Right cardiac atrium (tissue), 5 donors: ENCODE measurements around the gene RGS14. TPM values are rescaled to one million over a fixed set of nuclear protein-coding genes. Genes with fewer than 3 reads are reported as not detected.

Experiments used
- ATAC-seq, 2 donors: fragments of 200-7000 bp; cut with Tn5 transposase; one replicate each; pipeline versions ENCODE4 v1.8.0 to v1.9.1; 2020; ENCODE audit warnings: moderate library complexity in 2 of 2, mild to moderate bottlenecking in 1 of 2
- DNase-seq, 3 donors: peaks; one replicate each; pipeline ENCODE4 v3.0.0-alpha.2; 2020
- H3K27ac ChIP-seq: one replicate; pipeline ENCODE4 v1.5.1; 2013; ENCODE audit warnings: mild to moderate bottlenecking, low read length, control low read depth, moderate library complexity
- H3K27me3 ChIP-seq: one replicate; pipeline ENCODE4 v1.6.1; 2013; ENCODE audit not compliant: control insufficient read depth, insufficient read depth
- H3K4me1 ChIP-seq: one replicate; pipeline ENCODE4 v1.6.1; 2013; ENCODE audit warnings: low read length; ENCODE audit not compliant: control insufficient read depth, insufficient read depth
- H3K4me3 ChIP-seq: one replicate; pipeline ENCODE4 v1.5.1; 2013; ENCODE audit warnings: low read length, control low read depth
- H3K9me3 ChIP-seq: one replicate; pipeline ENCODE4 v1.6.1; 2013; ENCODE audit warnings: low read length; ENCODE audit not compliant: control insufficient read depth
- WGBS: extraction: QIAGEN DNeasy Blood & Tissue Kit; methylation state at CpG from one replicate; pipeline ENCODE4 v1.1.7; 2013; 5-methylcytosine and 5-hydroxymethylcytosine counted together
- intact Hi-C, 4 donors: fragments of 100-400 bp; cut with DNase I; formaldehyde crosslinking; loops; one replicate each; pipeline versions ENCODE4 v1.11.0 to v1.14.0; 2022 to 2023
- polyA plus RNA-seq: library from polyadenylated mRNA; stranded (reverse); fragments of 200-250 nt; gene quantifications from one replicate; pipeline ENCODE4 v1.2.3, GENCODE V29; 2013
- total RNA-seq, 4 donors: library from RNA; stranded (reverse); fragmentation: NEBNext Ultra II Directional; extraction: Animal tissue kit (Norgen Biotek cat#: 25700); gene quantifications; one replicate each; pipeline ENCODE4 v1.2.1, GENCODE V29; 2021
- donor health status: healthy with polysubstance abuse.
- donor health status: DM: no; HTN: yes; CAD: no.
- donor health status: DM: no; HTN: no; CAD: no.
- donor health status: DM: no; HTN: yes; CAD: no; lungs with severe emphysema.
- donor health status: DM: yes; HTN: yes; CAD: no.

Gene RGS14
- total and polyA plus RNA-seq, 5 donors: 3.8 to 5.1 (median 4.2) TPM

DNA sequence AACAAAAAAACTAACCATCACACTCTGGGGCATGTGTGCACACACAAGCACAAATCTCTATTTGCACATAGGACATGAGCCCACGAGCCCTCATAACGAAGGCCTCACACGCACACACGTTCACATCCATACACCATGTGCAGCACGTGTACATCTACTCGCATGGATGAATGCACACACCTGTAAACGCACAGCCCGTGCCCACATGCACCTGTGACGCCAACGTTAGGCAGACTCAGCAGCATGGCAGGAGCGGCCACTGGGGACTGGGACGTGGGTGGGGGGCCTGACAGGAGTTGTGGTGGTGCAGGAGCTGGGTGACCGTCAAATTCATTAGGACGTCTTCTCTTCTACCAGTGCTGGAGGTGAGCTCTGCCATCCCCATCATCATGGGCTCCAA, 29.7 kb downstream of the RGS14 start:
- Histone ChIP-seq H3K27ac (no peak overlapping the region), H3K27me3 (no peaks in the 10 kb centered on the region), H3K4me1 (no peaks in the 10 kb centered on the region), H3K4me3 (no peak overlapping the region), H3K9me3 (no peaks in the 10 kb centered on the region)
- no peak for DNase-seq
- WGBS: 86% methylated on average over 14 of the region's 14 CpGs
- ATAC-seq: no peak
- intact Hi-C loops: loop anchor here in 1 of 4 donors (5.0 kb wide), 1 partner anchor 115 kb away; no protein-coding TSS in a partner anchor

GRCh38 chr5:177388521-177389052, 30.9 kb downstream of the RGS14 start:
- intact Hi-C loops: loop anchor here in 1 of 4 donors (5.0 kb wide), 1 partner anchor 114 kb away; no protein-coding TSS in a partner anchor
- Histone ChIP-seq H3K4me1 (no peaks in the 10 kb centered on the region), H3K27me3 (no peaks in the 10 kb centered on the region), H3K27ac (no peak overlapping the region), H3K9me3 (no peaks in the 10 kb centered on the region), H3K4me3 (no peak overlapping the region)
- 90% methylated on average over 10 of the region's 10 CpGs for WGBS
- ATAC-seq (no peak), DNase-seq (no peak)

DNA sequence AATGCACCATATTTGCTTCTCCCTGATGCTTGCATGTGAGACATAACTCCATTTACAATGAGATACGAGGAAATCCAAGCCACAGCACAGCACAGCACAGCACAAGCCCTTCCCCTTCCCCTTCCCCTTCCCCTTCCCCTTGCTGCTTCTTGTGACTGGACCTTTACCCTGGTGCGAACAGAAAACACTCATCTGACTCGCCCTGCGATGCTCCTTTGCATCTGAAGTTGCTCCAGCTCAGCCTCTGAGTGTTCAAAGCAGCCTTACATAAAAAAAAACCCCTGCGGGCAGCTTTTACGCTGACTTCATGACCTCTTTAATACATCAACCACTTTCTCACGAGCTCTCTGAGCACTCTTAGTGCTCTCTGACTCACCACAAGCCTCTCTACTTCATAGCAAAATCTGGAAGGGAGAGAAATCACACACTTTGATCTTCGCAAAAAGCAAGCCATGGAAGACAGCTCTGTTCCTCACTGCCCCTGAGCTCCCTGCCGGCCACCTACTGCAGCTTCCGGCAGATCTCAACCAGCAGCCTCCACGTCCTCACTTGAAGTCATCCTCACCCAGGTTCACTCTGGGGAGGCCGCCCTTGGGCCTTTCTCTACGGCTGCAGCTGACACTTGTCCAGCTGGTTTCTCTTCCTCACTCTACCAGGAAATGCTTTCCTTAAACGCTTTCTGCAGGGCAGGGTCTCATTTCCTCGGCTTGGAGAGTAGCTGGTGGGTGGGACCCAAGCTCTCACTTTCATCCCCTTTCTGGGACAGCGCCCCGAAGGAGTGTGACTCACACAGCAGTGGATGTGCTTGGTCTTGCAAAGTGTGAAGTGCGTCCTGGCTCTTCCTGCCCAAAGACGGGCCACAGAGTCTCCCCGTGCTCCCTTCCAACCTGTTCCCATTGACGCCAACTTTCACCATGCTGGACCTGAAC, 31.8 kb downstream of the RGS14 start:
- WGBS: 28% methylated on average over 21 of the region's 21 CpGs
- peak in 2 of 3 donors; percentile 40 to 64 for DNase-seq
- no peak overlapping the region for H3K4me3 ChIP-seq
- H3K9me3 ChIP-seq: no peaks in the 10 kb centered on the region
- no peak overlapping the region for H3K27ac ChIP-seq
- intact Hi-C loops: loop anchor here (1.0 to 5.0 kb wide), 4 partner anchors 63 to 113 kb away; no protein-coding TSS in a partner anchor
- ATAC-seq: peak; percentile 20 to 26
- H3K4me1 ChIP-seq: no peaks in the 10 kb centered on the region
- H3K27me3 ChIP-seq: no peaks in the 10 kb centered on the region

- no peak overlapping the region for H3K4me3 ChIP-seq
- H3K9me3 ChIP-seq: no peaks in the 10 kb centered on the region
- H3K4me1 ChIP-seq: no peaks in the 10 kb centered on the region
- peak; percentile 72 to 88 (median 83) for DNase-seq
- 22% methylated on average over 13 of the region's 13 CpGs for WGBS
- H3K27me3 ChIP-seq: no peaks in the 10 kb centered on the region
- no peak overlapping the region for H3K27ac ChIP-seq
- intact Hi-C loops: loop anchor here in 3 of 4 donors (1.0 to 5.0 kb wide), 4 partner anchors 62 to 112 kb away; no protein-coding TSS in a partner anchor
- ATAC-seq: peak; percentile 81 to 84
Measured at GRCh38 chr5:177390363-177391300, 32.9 kb downstream of the RGS14 start.

GRCh38 chr5:177392765-177393164, 35.0 kb downstream of the RGS14 start:
- H3K27me3 ChIP-seq: no peaks in the 10 kb centered on the region
- H3K4me1 ChIP-seq: no peaks in the 10 kb centered on the region
- intact Hi-C loops: loop anchor here in 3 of 4 donors (5.0 kb wide), 2 partner anchors 60 to 110 kb away; no protein-coding TSS in a partner anchor
- no peak for DNase-seq
- no peak overlapping the region for H3K27ac ChIP-seq
- H3K9me3 ChIP-seq: no peaks in the 10 kb centered on the region
- no peak overlapping the region for H3K4me3 ChIP-seq
- 79% methylated on average over 5 of the region's 5 CpGs for WGBS
- ATAC-seq: no peak

- Histone ChIP-seq H3K4me1 (no peaks in the 10 kb centered on the region), H3K27ac (no peak overlapping the region), H3K27me3 (no peaks in the 10 kb centered on the region), H3K4me3 (no peak overlapping the region), H3K9me3 (no peaks in the 10 kb centered on the region)
- WGBS: 72% methylated on average over 1 of the region's 1 CpG
- ATAC-seq (no peak), DNase-seq (no peak)
- intact Hi-C loops: loop anchor here in 3 of 4 donors (5.0 kb wide), 2 partner anchors 59 to 109 kb away; no protein-coding TSS in a partner anchor
Measured at GRCh38 chr5:177393206-177393765, 35.6 kb downstream of the RGS14 start.

DNA sequence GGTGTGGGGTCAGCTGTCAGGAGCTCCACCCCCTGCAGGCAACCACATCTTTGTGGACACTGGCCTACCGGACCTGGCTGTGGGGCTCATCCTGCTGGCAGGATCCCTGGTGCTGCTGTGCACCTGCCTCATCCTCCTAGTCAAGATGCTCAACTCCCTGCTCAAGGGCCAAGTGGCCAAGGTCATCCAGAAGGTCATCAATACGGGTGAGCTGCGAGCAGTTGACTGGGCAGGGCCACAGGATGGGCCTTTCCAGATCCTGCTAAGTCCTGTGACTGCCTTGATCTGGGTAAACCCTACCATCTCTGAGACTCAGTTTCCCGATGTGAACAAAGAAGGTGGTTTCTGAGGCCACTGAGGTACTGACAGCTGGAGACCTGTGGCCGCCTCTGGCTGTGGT, 36.3 kb downstream of the RGS14 start:
- no peak for ATAC-seq
- intact Hi-C loops: loop anchor here in 3 of 4 donors (5.0 kb wide), 2 partner anchors 58 to 108 kb away; no protein-coding TSS in a partner anchor
- Histone ChIP-seq H3K27me3 (no peaks in the 10 kb centered on the region), H3K4me1 (no peaks in the 10 kb centered on the region), H3K9me3 (no peaks in the 10 kb centered on the region), H3K27ac (no peak overlapping the region), H3K4me3 (no peak overlapping the region)
- WGBS: 58% methylated on average over 5 of the region's 5 CpGs
- no peak for DNase-seq

DNA sequence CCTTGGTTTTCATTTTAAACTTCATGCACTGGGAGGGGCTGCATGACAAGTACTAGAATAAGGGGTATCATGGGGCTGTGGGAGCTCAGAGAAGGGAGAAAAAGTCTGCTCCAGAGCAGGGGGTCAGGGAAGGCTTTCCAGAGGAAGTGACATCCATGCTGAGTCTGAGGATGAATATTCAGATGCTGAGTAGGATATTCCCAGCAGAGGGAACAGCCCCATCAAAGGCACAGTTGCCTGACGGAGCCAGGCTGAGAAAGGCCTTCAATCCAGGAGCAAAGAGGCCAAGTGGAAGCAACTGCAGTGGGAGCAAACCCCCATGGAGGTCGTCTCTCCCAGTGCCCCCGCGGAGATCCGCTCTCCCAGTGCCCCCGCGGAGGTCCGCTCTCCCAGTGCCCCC, 38.4 kb downstream of the RGS14 start:
- DNase-seq (no peak), ATAC-seq (no peak)
- WGBS: 52% methylated on average over 8 of the region's 8 CpGs
- no peaks in the 10 kb centered on the region for H3K27me3 ChIP-seq
- no peak overlapping the region for H3K4me3 ChIP-seq
- H3K9me3 ChIP-seq: no peaks in the 10 kb centered on the region
- H3K27ac ChIP-seq: no peak overlapping the region
- intact Hi-C loops: loop anchor here in 1 of 4 donors (5.0 kb wide), 1 partner anchor 56 kb away; no protein-coding TSS in a partner anchor
- H3K4me1 ChIP-seq: no peaks in the 10 kb centered on the region

GRCh38 chr5:177396807-177397206, 39.1 kb downstream of the RGS14 start:
- Histone ChIP-seq H3K27me3 (no peaks in the 10 kb centered on the region), H3K9me3 (no peaks in the 10 kb centered on the region), H3K4me3 (no peak overlapping the region), H3K27ac (no peak overlapping the region), H3K4me1 (no peaks in the 10 kb centered on the region)
- no peak for DNase-seq
- intact Hi-C loops: loop anchor here in 1 of 4 donors (5.0 kb wide), 1 partner anchor 55 kb away; no protein-coding TSS in a partner anchor
- no peak for ATAC-seq
- 89% methylated on average over 10 of the region's 10 CpGs for WGBS

GRCh38 chr5:177397875-177398390, 40.2 kb downstream of the RGS14 start:
- Histone ChIP-seq H3K9me3 (no peaks in the 10 kb centered on the region), H3K27me3 (no peaks in the 10 kb centered on the region), H3K4me1 (no peaks in the 10 kb centered on the region), H3K27ac (no peak overlapping the region), H3K4me3 (no peak overlapping the region)
- WGBS: 85% methylated on average over 16 of the region's 16 CpGs
- DNase-seq (no peak), ATAC-seq (no peak)
- intact Hi-C loops: loop anchor here in 1 of 4 donors (5.0 kb wide), 1 partner anchor 54 kb away; no protein-coding TSS in a partner anchor
